Fibroblast of skin of left biceps (primary cell): ENCODE measurements around the gene MALRD1.

Experiments used
- DNase-seq, 2 experiments: peaks; one replicate each; pipeline ENCODE4 v3.0.0-alpha.2; 2013; ENCODE audit warnings: low read depth in 2 of 2

MALRD1 gene

GRCh38 chr10:19576576-19576975 lies 528.0 kb downstream of the MALRD1 start:
- no peak for DNase-seq

- DNase-seq, result no peak
Measured at GRCh38 chr10:19577381-19577780, 528.8 kb downstream of the MALRD1 start.

- DNase-seq, result no peak
Measured at GRCh38 chr10:19577807-19578206, 529.2 kb downstream of the MALRD1 start.

- DNase-seq, result no peak
Measured at GRCh38 chr10:19578571-19578970, 530.0 kb downstream of the MALRD1 start.

GRCh38 chr10:19579761-19580545 lies 531.4 kb downstream of the MALRD1 start:
- DNase-seq, result peak; percentile 55 to 73

GRCh38 chr10:19580691-19581090 lies 532.1 kb downstream of the MALRD1 start:
- no peak for DNase-seq

GRCh38 chr10:19588608-19589007 lies 540.0 kb downstream of the MALRD1 start:
- no peak for DNase-seq

- no peak for DNase-seq
Measured at GRCh38 chr10:19592276-19592675, 543.7 kb downstream of the MALRD1 start.

- DNase-seq, result no peak
Measured at GRCh38 chr10:19595212-19595845, 546.7 kb downstream of the MALRD1 start.

- no peak for DNase-seq
Measured at GRCh38 chr10:19605806-19606205, 557.2 kb downstream of the MALRD1 start.

- no peak for DNase-seq
Measured at GRCh38 chr10:19606968-19607367, 558.4 kb downstream of the MALRD1 start.

GRCh38 chr10:19611775-19612174 lies 563.2 kb downstream of the MALRD1 start:
- DNase-seq, result no peak

GRCh38 chr10:19616966-19617365 lies 568.4 kb downstream of the MALRD1 start:
- no peak for DNase-seq

GRCh38 chr10:19620811-19621210 lies 572.2 kb downstream of the MALRD1 start:
- no peak for DNase-seq

- no peak for DNase-seq
Measured at GRCh38 chr10:19623321-19623720, 574.7 kb downstream of the MALRD1 start.

- no peak for DNase-seq
Measured at GRCh38 chr10:19626156-19626555, 577.6 kb downstream of the MALRD1 start.

- no peak for DNase-seq
Measured at GRCh38 chr10:19628767-19629560, 580.4 kb downstream of the MALRD1 start.

- DNase-seq, result peak in 1 of 2 experiments; percentile 10
Measured at GRCh38 chr10:19629567-19629966, 581.0 kb downstream of the MALRD1 start.

- no peak for DNase-seq
Measured at GRCh38 chr10:19634163-19634562, 585.6 kb downstream of the MALRD1 start.

- DNase-seq, result peak; percentile 64 to 70
Measured at GRCh38 chr10:19638182-19638895, 589.7 kb downstream of the MALRD1 start.

- DNase-seq, result no peak
Measured at GRCh38 chr10:19638896-19639233, 590.3 kb downstream of the MALRD1 start.
